ENCODE data around the gene DDB1.

The DDB1 gene

DNA sequence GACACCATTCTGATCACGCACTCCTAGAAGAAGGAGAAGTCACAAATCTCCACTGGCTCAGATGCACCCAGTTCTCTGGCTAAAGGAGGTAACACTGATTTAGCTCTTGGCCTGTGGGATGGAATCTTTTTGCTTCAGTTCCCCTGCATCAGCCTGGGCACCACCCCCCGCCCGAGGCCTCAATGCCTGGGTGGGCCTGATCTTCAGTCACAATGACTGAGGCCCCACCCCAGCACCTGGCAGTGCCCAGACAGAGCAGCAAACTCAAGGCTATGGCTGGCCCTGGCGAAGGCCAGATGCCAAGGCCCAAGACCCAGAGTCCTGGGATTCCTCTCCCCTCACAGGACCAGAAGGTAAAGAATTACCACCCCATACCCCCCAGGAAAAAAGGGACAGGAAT, 23.8 kb upstream of the DDB1 start:
- DNase-seq (ENCODE audit: low read depth in 2 of 2) = no peak

DNA sequence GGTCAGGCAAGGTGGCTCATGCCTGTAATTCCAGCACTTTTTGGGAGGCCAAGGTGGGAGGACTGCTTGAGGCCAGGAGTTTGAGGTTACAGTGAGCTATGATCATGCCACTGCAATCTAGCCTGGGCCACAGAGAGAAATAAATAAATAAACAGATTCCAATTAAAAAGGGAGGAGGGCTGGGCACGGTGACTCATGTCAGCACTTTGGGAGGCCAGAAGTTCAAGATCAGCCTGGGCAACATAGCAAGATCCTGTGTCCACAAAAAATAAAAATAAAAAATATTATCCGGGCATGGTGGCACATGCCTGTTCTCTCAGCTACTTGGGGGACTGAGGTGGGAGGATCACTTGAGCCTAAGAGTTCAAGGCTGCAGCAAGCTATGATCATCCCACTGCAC, 21.3 kb upstream of the DDB1 start:
- DNase-seq (ENCODE audit: low read depth in 2 of 2) = no peak

DNA sequence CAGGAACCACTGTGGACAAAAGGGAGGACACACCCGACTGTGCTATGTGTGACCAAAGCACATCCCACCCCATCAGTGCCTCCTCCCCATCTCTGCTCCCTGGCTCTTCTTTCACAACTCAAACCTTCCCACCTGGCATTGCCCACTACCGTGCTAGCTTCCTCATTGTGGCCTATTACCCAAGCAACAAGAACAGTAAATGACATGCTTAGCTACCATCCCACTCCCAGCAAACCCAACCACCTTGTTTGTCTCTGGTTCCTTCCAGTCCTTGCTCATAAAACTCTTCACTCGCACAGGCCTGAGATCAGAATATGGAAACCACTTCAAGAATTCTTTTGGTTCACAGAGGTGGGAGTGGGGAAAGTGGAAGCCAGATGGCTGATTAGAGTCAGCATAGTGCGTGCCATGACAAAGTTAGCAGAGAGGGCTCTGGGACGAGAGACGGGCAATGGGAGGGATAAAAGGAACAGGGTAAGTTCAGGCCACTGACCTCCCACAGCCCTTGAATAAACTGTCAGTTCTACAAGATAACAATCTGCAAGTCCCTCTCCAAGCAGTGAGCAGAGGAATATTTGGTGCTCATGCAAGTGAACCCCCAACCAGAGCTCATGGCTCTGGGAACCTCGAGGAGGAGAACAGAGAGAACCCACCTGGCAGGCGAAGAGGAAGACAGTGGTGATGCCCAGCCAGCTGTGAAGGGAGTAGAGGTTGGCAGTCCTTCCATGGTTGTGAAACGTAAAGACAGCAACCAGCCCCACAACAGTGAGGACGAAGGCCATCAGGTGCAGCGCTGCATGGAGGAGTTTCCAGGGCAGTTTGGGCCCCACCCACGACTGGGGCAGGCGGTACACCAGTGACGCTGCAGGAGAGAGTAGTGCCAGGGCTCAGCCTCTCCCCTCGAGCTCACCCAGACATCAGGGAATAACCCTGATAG, 20.5 kb upstream of the DDB1 start:
- no peak for DNase-seq (ENCODE audit: low read depth in 2 of 2)

DNA sequence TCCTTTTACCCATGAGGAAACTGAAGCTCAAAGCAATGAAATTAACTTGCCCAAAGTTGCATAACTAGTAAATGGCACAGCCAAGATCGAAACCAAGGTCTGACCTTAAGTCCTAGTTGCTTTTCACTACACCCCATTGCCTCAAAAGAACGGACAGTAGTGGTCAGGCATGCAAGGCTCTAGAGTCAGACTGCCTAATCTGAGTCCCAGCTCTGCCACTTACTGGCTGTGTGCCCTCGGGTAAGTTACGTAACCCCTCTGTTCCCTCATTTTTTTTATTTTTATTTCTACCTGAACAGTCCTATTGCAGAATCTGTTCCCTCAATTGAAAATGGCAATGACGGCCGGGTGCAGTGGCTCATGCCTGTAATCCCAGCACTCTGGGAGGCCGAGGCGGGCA, 19.1 kb upstream of the DDB1 start:
- no peak for DNase-seq (ENCODE audit: low read depth in 2 of 2)

DNA sequence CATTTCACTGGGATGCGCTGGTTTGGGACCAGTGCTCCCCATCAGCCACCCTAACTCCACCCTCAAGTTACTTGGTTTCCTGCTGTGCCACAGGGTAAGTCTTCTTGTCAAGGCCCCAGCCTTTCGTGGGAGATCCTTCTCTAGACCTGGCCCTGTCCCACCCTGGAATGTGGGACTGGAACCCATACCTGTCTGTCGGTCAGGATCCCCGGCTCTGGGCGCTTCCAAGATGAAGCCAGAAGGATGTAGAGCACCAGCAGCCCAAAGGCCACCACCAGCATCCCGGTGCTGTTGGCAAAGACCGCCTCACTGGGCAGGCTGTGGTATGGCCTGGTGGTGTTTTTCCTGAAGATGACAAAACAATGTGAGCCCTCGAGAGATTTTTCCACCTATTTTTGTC, 17.9 kb upstream of the DDB1 start:
- no peak for DNase-seq (ENCODE audit: low read depth in 2 of 2)

DNA sequence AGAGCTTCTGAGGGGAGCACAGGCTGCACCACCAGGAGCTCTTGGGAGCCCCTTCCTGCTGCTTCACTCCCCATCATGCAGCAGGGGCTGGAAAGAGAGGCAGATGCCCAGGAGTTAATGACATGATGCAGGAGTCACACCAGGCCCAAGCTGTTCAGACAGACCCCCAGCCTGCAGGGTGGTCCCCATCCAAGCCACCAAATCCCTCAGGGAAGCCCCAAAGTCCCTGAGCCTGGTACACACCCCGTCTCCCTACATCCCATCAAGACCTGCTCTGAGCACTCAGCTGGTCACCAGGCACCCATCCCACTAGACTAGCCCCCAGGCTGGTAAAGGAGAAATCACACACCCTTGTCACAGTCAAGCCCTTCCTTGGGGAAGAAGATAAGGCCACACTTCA, 17.4 kb upstream of the DDB1 start:
- no peak for DNase-seq (ENCODE audit: low read depth in 2 of 2)

DNA sequence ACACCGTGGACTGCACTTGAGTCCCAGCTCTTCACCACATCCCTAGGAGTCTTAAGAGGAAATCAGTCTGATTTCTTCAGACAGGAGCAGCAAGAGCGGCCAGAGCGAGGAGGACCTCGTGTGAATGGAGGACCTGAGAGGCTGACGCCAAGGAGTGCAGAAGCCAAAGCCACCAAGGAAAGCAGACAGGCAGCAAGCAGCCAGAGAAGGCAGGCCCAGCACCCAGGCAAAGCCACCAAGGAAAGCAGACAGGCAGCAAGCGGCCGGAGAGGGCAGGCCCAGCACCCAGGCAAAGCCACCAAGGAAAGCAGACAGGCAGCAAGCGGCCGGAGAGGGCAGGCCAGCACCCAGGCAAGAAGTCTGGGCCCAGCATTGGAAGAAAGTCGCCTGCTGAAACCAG, 17.0 kb upstream of the DDB1 start:
- no peak for DNase-seq (ENCODE audit: low read depth in 2 of 2)

DNA sequence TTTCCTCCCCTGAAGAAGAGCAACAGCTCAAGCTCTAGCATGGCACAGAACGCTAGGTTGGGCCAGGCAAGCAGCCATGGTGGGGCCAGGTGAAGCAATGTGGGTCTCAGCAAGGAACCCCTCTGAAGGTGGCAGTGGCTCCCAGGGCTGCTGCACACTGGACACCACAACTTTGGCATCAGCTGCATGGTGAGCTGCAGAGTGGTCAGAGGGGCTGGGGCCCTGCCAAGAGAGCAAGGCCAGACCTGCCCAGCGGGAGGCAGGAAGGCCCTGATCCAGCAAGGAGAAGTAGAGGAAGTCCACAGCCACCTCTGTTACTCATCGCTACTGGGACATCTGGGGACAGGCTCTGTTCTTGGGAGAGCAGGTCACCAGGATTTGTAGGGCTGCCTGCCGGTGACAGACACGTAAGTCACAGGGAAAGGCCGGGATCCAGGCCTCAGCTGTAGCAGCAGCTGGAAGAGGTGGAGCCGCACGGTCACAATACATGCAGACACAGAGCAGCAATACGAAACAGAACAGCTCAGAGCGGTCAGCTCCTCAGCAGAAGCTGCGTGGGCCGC, 16.4 kb upstream of the DDB1 start:
- no peak for DNase-seq (ENCODE audit: low read depth in 2 of 2)

DNA sequence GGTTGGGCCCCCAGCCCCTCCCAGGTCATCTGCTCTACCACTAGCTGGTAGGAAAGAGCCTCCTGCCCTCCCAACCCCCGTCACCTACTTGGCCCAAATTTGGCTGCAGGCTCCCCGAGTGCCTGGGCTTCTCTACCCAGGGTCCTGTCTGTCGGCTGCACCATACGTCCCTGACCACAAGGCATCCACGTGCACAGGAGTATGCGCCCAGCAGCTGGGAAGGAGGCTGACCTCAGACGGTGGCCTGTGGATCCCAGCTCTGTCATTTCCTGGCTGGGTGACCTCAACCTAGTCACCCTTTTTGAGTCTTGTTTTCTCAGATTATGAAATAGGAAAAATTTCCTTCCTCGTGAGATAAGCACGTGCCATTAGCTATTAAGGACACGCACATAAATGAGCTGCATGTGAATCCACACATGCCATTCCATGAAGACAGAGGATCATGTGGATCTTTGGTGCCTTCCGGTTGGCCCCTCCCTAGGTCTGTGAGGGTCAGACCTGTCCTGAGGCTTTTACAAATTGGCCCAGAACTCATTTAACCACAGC, 15.1 kb upstream of the DDB1 start:
- DNase-seq (ENCODE audit: low read depth in 2 of 2) = no peak

DNA sequence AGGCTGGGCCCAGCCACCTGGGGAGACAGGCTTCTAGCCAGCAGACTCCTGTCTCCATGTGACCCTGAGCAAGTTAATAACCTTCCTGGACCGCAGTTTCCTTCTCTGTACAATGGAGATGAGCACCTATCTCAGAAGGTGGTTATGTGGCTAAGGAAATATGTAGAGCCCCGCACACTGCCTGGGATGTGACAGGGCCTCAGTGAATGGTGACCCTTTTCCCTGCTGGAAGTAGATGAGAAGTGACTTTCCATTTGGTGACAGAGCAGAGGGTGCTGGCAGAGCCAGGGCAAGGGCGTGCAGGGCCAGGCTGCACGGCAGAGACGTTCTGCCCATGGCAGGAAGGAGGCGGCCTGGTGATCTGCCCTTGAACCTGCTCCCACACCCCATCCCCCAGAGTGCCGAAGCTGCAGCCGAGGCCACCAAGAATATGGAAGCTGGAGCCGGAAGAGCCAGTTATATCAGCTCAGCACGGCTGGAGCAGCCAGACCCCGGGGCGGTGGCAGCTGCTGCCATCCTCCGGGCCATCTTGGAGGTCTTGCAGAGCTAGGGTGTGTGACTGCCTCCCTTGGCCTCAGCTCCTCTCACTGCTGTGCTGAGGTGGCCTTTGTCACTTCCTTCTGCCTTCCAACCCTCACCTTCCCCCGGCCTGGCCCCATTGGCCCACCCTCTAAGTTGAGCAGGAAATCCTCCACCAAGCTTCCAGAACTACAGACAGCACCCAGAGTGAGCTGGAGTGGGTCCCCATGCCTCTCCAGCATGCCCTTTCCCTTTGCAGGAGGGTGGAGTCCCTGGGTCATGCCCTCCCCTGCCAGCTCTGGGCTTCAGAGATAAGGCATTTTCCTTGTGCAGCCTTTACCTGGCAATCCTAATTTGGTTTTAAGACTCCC, 13.3 kb upstream of the DDB1 start:
- no peak for DNase-seq (ENCODE audit: low read depth in 2 of 2)

DNA sequence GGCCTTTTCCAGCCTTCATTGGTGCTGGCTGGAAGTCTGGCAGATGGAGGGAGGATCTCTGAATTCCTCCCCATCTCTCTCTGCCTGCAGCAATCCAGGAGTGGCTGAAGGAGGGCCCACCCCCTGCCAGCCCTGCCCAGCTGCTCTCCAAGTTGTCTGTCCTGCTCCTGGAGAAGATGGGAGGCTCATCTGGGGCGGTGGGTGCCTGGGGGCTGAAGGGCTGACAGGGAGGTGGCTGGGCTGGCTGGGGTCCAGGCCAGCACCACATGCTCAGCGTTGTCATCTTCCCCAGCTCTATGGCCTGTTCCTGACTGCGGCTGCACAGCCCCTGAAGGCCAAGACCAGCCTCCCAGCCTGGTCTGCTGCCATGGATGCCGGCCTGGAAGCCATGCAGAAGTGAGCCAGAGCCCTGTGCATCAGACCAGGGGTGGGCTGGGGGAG, 12.3 kb upstream of the DDB1 start:
- no peak for DNase-seq (ENCODE audit: low read depth in 2 of 2)

DNA sequence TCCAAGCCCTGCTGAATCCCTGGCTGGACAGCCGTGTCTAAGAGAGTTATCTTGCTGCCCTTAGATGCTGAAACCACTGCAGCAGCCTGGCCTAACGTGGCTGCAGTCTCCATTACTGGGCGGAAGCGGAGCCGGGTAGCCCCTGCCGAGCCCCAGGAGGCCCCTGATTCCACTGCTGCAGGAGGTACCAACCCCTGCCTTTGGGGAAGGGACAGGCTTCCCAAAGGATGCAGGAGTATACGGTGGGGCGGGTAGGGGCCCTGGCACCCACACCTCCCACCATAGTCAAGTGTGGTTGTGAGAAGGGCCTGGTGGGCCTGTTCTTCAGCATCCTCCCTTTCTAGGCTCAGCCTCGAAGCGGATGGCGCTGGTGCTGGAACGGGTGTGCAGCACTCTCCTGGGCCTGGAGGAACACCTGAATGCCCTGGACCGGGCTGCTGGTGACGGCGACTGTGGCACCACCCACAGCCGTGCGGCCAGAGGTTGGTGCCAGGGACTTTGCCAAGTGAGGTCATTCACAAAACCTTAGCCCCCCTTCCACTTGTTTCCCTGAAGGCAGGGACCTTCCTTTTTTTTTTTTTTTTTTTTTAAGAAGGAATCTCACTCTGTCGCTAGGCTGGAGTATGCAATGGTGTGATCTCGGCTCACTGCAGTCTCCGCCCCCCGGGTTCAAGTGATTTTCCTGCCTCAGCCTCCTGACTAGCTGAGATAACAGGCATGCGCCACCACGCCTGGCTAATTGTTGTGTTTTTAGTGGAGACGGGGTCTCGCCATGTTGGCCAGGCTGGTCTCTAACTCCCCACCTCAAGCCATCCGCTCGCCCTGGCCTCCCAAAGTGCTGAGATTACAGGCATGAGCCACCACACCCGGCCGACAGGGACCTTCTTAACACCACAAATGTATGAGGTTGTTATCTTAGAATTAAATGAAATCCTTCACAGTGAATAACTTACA, 11.2 kb upstream of the DDB1 start:
- no peak for DNase-seq (ENCODE audit: low read depth in 2 of 2)

DNA sequence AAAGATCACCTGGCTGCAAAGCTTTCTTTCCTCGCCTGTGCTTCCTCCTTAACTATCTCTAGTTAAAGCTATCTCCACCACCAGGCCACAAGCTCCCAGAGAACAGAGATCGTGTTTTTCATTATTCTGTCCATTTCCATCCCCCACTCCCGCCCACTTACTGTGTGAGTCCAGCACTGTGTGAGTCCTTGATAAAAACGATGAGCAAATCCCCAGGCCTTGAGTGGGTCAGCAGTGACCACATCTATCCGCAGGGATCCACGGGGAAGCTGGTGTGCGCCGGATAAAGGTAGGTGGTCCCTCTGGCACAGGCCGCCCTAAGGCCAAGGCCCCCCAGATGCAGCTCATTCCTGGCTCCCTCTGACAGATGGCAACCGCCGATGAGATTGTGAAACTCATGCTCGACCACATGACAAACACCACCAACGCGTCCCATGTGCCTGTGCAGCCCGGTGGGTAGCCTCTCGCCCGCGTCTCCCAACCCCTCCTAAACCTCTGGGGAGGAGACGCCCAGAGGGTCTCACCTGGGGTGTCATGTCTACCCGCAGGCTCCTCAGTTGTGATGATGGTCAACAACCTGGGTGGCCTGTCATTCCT, 9.4 kb upstream of the DDB1 start:
- DNase-seq (ENCODE audit: low read depth in 2 of 2) = no peak

DNA sequence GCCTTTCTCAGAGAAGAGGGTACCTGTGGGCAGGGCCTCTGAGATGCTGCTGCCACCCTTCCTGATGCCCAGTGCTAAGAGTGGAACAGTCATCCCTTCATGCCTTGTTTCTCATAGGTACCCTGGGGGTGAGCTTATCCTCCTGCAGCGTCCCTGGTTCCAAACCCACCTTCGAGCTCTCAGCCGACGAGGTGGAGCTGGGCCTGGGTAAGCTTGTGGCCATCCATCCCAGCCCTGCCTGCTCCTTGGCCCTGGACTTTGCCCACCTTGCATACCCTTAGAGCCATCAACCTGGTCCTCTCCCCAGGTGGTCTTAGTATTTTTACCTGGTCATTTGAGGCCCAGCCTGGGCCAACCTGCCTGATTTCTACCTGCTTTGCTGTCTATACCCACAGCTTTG, 8.8 kb upstream of the DDB1 start:
- no peak for DNase-seq (ENCODE audit: low read depth in 2 of 2)

DNA sequence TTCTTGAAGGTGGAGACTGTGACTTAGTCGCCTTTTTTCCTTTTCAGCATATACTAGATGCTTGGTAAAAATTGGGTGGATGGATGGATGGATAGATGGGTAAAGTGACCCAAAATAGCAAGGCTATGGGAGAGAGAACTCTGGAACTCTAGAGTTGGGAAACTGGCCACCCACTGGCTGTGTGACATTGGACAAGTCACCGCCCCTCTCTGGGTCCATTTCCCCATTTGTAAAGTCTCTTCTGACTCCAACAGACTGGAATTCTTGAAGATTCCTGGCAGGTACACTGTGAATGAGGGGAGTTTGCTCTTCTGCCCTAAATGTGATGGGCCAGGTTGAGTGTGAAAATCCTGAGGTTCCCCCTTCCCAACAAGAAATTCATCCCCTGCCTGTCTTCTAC, 8.1 kb upstream of the DDB1 start:
- DNase-seq (ENCODE audit: low read depth in 2 of 2) = no peak

DNA sequence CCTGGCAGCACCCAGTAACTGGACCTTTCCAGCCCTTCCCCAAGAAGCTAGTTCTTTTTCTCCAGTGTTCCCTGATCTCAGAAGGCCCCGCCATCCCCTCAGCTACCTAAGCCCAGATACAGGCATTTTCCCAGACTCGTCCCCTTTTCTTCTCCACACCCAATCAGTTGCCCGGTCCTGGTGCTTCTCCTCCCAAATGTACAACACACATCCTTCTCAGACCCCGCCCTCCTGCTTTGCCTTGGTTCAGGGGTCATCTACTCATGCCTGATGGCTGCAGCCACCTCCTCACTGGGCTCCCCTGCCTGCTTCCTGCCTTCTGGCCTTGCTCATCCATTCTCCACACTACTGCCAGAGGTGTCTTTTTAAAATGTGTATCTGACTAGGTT, 6.6 kb upstream of the DDB1 start:
- DNase-seq (ENCODE audit: low read depth in 2 of 2) = no peak

DNA sequence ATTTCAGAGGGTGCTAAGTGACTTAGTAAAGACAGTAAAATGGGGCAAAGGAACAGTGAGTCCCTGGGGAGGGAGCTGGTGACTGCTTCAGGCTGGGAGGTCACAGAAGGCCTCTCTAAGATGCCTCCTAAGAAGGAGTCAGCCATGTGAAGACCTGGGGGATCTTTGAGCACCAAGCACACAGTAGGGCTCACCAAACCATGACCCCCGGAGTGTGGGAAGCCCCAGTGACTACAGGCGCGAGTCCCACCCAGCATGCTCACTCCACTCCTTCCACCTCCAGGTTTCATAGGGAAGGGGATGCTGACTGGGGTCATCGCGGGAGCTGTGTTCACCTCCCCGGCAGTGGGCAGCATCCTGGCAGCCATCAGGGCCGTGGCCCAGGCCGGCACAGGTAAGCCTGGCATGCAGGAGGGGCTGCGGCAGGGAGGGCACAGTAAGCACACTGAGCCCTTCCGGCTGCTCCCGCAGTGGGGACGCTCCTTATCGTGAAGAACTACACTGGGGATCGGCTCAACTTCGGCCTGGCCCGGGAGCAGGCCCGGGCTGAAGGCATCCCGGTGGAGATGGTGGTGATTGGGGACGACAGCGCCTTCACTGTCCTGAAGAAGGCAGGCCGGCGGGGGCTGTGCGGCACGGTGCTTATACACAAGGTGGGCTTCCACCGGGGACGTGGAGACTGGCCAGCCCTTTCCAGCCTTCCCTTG, 6.0 kb upstream of the DDB1 start:
- no peak for DNase-seq (ENCODE audit: low read depth in 2 of 2)

DNA sequence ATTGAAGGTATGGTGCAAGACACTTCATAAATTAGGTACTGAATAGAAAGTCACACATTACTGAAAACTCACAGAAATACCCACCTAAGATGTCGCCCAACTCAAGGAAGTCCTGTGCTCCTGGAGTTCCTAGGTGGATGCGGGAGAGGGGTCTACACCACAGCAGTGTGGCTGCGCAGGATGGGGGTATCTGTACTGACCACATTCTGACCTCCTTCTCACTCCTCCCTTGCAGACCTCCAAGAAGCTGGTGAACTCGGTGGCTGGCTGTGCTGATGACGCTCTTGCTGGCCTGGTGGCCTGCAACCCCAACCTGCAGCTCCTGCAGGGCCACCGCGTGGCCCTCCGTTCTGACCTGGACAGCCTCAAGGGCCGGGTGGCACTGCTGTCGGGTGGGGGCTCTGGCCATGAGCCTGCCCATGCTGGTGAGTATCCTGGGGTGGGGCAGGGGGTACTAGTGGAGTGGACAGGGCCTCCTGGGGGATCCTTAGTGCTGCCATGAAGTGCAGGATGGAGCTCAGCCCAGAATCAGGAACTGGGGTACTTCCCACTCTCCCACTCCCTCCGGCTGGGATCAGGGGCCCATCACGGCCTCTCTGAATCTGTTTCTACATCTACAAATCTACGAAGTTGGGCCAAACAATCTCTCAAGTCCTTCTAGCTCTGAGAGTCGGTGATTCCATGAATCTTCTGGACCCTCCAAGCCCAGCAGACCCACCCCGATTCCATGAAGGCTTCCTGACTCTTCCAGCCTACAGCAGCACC, 5.0 kb upstream of the DDB1 start:
- DNase-seq (ENCODE audit: low read depth in 2 of 2) = no peak

Data from fibroblast of skin of left quadriceps (primary cell).